HepG2 (cell line): ENCODE data around the gene HDAC10. TPM values are rescaled to one million over a fixed set of nuclear protein-coding genes. Genes with fewer than 3 reads are reported as not detected.

ENCODE experiments used
- MED8 ChIP-seq: sonication (generic); formaldehyde crosslinking; IDR thresholded peaks from 2 replicates; pipeline ENCODE4 v1.8.1; 2023; ENCODE audit warnings: mild to moderate bottlenecking, missing genetic modification reagents; ENCODE audit not compliant: insufficient replicate concordance
- ZBED4 ChIP-seq: sonication (generic); formaldehyde crosslinking; IDR thresholded peaks from 2 replicates; pipeline ENCODE4 v1.4.0; 2020; ENCODE audit warnings: missing genetic modification reagents, borderline replicate concordance
- polyA plus RNA-seq, 8 experiments: library from polyadenylated mRNA; depleted of rRNA in 3 of 8; stranded (reverse) in 7 of 8; unstranded in 1 of 8; fragments of >200 nt; fragmentation: Illumina TruSeq in 4 of 8; extraction: Trizol in 4 of 8; gene quantifications; 2 replicates each; pipeline versions ENCODE4 v1.2.1 to v1.2.3, GENCODE V29; 2011 to 2016; ENCODE audit warnings: low read depth in 4 of 8, missing spikeins in 1 of 8, mixed read lengths in 1 of 8; ENCODE audit not compliant: insufficient read depth in 1 of 8
- total RNA-seq, 5 experiments: library from RNA; depleted of rRNA; stranded (reverse); fragments of >200 nt; fragmentation: Illumina TruSeq; extraction: Trizol; gene quantifications; 2 replicates each; pipeline ENCODE4 v1.2.3, GENCODE V29; 2016; ENCODE audit warnings: low read depth in 1 of 5
- TF ChIP-seq, protein P1 (sequence below): sonication (generic); formaldehyde crosslinking; IDR thresholded peaks from 2 replicates; pipeline ENCODE4 v1.9.0; 2021; ENCODE audit warnings: missing genetic modification reagents, borderline replicate concordance

Gene HDAC10
- total and polyA plus RNA-seq, 2 of the 13 experiments (the other 11 are each of a cell fraction or from before 2014, with no cell fraction given), result 13.9 to 14.9 TPM

- TF ChIP-seq ZBED4, result no peak
- TF ChIP-seq MED8, result no peak
- TF ChIP-seq, protein P1, sequence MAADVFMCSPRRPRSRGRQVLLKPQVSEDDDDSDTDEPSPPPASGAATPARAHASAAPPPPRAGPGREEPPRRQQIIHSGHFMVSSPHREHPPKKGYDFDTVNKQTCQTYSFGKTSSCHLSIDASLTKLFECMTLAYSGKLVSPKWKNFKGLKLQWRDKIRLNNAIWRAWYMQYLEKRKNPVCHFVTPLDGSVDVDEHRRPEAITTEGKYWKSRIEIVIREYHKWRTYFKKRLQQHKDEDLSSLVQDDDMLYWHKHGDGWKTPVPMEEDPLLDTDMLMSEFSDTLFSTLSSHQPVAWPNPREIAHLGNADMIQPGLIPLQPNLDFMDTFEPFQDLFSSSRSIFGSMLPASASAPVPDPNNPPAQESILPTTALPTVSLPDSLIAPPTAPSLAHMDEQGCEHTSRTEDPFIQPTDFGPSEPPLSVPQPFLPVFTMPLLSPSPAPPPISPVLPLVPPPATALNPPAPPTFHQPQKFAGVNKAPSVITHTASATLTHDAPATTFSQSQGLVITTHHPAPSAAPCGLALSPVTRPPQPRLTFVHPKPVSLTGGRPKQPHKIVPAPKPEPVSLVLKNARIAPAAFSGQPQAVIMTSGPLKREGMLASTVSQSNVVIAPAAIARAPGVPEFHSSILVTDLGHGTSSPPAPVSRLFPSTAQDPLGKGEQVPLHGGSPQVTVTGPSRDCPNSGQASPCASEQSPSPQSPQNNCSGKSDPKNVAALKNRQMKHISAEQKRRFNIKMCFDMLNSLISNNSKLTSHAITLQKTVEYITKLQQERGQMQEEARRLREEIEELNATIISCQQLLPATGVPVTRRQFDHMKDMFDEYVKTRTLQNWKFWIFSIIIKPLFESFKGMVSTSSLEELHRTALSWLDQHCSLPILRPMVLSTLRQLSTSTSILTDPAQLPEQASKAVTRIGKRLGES (CRISPR knock-in tag), result no peak
These were observed 34.9 kb downstream of the HDAC10 start (continued) for GRCh38 chr22:50216055-50216683.
